OCI-LY1 (cell line): ENCODE measurements around the gene TGFBR2.

ENCODE experiments used
- H2AFZ ChIP-seq: fragments of 200-600 bp; sonication (generic), shearing (Covaris generic); 2 replicates; pipeline ENCODE4 v1.6.0; 2014; ENCODE audit warnings: antibody characterized with exemption, mild to moderate bottlenecking, low read length
- H3F3A ChIP-seq: fragments of 200-600 bp; sonication (generic), shearing (Covaris generic); 2 replicates; pipeline ENCODE4 v1.6.0; 2014; ENCODE audit warnings: mild to moderate bottlenecking, antibody characterized with exemption, low read length, moderate library complexity; ENCODE audit not compliant: insufficient read depth
- H3K27ac ChIP-seq: fragments of 200-600 bp; sonication (generic); 2 replicates; pipeline ENCODE4 v1.5.1; 2014; ENCODE audit warnings: low read length, mixed run types, mild to moderate bottlenecking, low read depth; ENCODE audit not compliant: poor library complexity, severe bottlenecking
- H3K27me3 ChIP-seq: fragments of 200-600 bp; sonication (generic); 2 replicates; pipeline ENCODE4 v1.6.0; 2014; ENCODE audit warnings: antibody characterized with exemption, mild to moderate bottlenecking, low read length, moderate library complexity; ENCODE audit not compliant: insufficient read depth
- H3K36me3 ChIP-seq: fragments of 200-600 bp; sonication (generic); 2 replicates; pipeline ENCODE4 v1.6.1; 2014; ENCODE audit warnings: mild to moderate bottlenecking, antibody characterized with exemption, low read length, moderate library complexity, mixed read lengths; ENCODE audit not compliant: insufficient read depth
- H3K4me1 ChIP-seq: fragments of 200-600 bp; sonication (generic); 2 replicates; pipeline ENCODE4 v1.5.1; 2014; ENCODE audit warnings: mild to moderate bottlenecking, low read length, moderate library complexity; ENCODE audit not compliant: insufficient read depth, severe bottlenecking
- H3K4me2 ChIP-seq: fragments of 200-600 bp; sonication (generic), shearing (Covaris generic); 2 replicates; pipeline ENCODE4 v1.6.1; 2014; ENCODE audit warnings: low read length
- H3K4me3 ChIP-seq: fragments of 200-600 bp; sonication (generic); 2 replicates; pipeline ENCODE4 v1.5.1; 2014; ENCODE audit warnings: low read length, low read depth, mild to moderate bottlenecking, mixed read lengths; ENCODE audit not compliant: poor library complexity, severe bottlenecking
- H3K79me2 ChIP-seq: fragments of 200-600 bp; shearing (Covaris generic); 2 replicates; pipeline ENCODE4 v1.6.1; 2016; ENCODE audit warnings: mixed run types, low read length, mixed read lengths; ENCODE audit not compliant: insufficient read depth
- H3K9ac ChIP-seq: fragments of 200-600 bp; sonication (generic), shearing (Covaris generic); 2 replicates; pipeline ENCODE4 v1.6.1; 2014; ENCODE audit warnings: mild to moderate bottlenecking, low read length, mixed read lengths
- H3K9me2 ChIP-seq: fragments of 200-600 bp; sonication (generic), shearing (Covaris generic); 2 replicates; pipeline ENCODE4 v1.6.1; 2014; ENCODE audit warnings: low read depth, mild to moderate bottlenecking, low read length, mixed read lengths
- H3K9me3 ChIP-seq: fragments of 200-600 bp; shearing (Covaris generic); 2 replicates; pipeline ENCODE4 v1.6.1; 2014; ENCODE audit warnings: low read length, mixed read lengths
- H4K20me1 ChIP-seq: fragments of 200-600 bp; sonication (generic), shearing (Covaris generic); 2 replicates; pipeline ENCODE4 v1.6.0; 2016; ENCODE audit warnings: mild to moderate bottlenecking, low read length; ENCODE audit not compliant: insufficient read depth
- CTCF ChIP-seq: fragments of 200-600 bp; sonication (generic), shearing (Covaris generic); IDR thresholded peaks from 2 replicates; pipeline ENCODE4 v1.5.1; 2017; ENCODE audit warnings: mild to moderate bottlenecking, antibody characterized with exemption, low read length, moderate library complexity, mixed read lengths
- EZH2 ChIP-seq: fragments of 200-600 bp; sonication (generic), shearing (Covaris generic); IDR thresholded peaks from 2 replicates; pipeline ENCODE4 v1.8.0; 2017; ENCODE audit warnings: borderline replicate concordance, mixed run types, mild to moderate bottlenecking, antibody characterized with exemption, low read length, moderate library complexity, mixed read lengths

The TGFBR2 gene

GRCh38 chr3:30628901-30629590 is 22.6 kb downstream of the TGFBR2 start:
- TF ChIP-seq CTCF (peak; percentile 41; the same call in 1 of the 2 replicates), EZH2 (no peak)
- Histone ChIP-seq H3K4me1 (peaks cover 79% of the 10 kb centered on the region), H3K36me3 (peaks cover 37% of the 10 kb centered on the region; the same call in 1 of the 2 replicates), H3K27ac (peak overlapping the region; percentile 49), H3F3A (no peaks in the 10 kb centered on the region), H2AFZ (no peak overlapping the region), H3K27me3 (no peaks in the 10 kb centered on the region), H4K20me1 (no peaks in the 10 kb centered on the region), H3K9me3 (no peaks in the 10 kb centered on the region), H3K4me3 (no peak overlapping the region), H3K9me2 (no peaks in the 10 kb centered on the region), H3K9ac (no peak overlapping the region), H3K4me2 (peak overlapping the region; percentile 10; the same call in 1 of the 2 replicates), H3K79me2 (peaks cover 51% of the 10 kb centered on the region)

- TF ChIP-seq EZH2 (no peak), CTCF (no peak)
- no peak overlapping the region for H2AFZ ChIP-seq
- peaks cover 30% of the 10 kb centered on the region; the same call in 1 of the 2 replicates for H3K36me3 ChIP-seq
- no peaks in the 10 kb centered on the region for H3F3A ChIP-seq
- peak overlapping the region; percentile 49 for H3K27ac ChIP-seq
- H3K9me3 ChIP-seq: no peaks in the 10 kb centered on the region
- H3K27me3 ChIP-seq: no peaks in the 10 kb centered on the region
- no peaks in the 10 kb centered on the region for H3K9me2 ChIP-seq
- no peak overlapping the region for H3K9ac ChIP-seq
- H3K4me1 ChIP-seq: peaks cover 86% of the 10 kb centered on the region
- no peaks in the 10 kb centered on the region for H4K20me1 ChIP-seq
- peaks cover 57% of the 10 kb centered on the region for H3K79me2 ChIP-seq
- H3K4me2 ChIP-seq: peak overlapping the region; percentile 3; the same call in 1 of the 2 replicates
- H3K4me3 ChIP-seq: no peak overlapping the region
Observed at GRCh38 chr3:30629746-30630145, 23.3 kb downstream of the TGFBR2 start.

- Histone ChIP-seq H3F3A (no peaks in the 10 kb centered on the region), H3K4me3 (no peak overlapping the region), H3K9me3 (no peaks in the 10 kb centered on the region), H3K9me2 (no peaks in the 10 kb centered on the region), H3K4me2 (no peak overlapping the region), H3K27ac (peak overlapping the region; percentile 49), H3K4me1 (peaks cover 93% of the 10 kb centered on the region), H3K27me3 (no peaks in the 10 kb centered on the region), H3K9ac (no peak overlapping the region), H2AFZ (no peak overlapping the region), H3K36me3 (peaks cover 30% of the 10 kb centered on the region; the same call in 1 of the 2 replicates), H3K79me2 (peaks cover 58% of the 10 kb centered on the region), H4K20me1 (no peaks in the 10 kb centered on the region)
- no peak for TF ChIP-seq CTCF
- TF ChIP-seq EZH2: no peak
Observed at GRCh38 chr3:30630238-30631030, 24.0 kb downstream of the TGFBR2 start.
